GM18502 (cell line): ENCODE measurements around the gene DAAM2.
A peak's percentile ranks its signal among the peaks of the same experiment; 100 is the strongest.

ENCODE experiments used
- ATAC-seq: cut with Tn5 transposase; IDR thresholded peaks from one replicate; pipeline ENCODE4 v1.9.1; 2021; ENCODE audit warnings: mild to moderate bottlenecking; ENCODE audit not compliant: unreplicated experiment, poor library complexity

The DAAM2 gene

GRCh38 chr6:39791850-39792539 is at the start of gene DAAM2:
TSS of gene DAAM2 (plus strand) at chr6:39792376. CDS start at chr6:39856303, 63,927 bp downstream.
- no peak for ATAC-seq

GRCh38 chr6:39746795-39747194 is 45.4 kb upstream of the DAAM2 start:
- no peak for ATAC-seq

GRCh38 chr6:39752835-39753724 is 39.1 kb upstream of the DAAM2 start:
- peak; percentile 47 for ATAC-seq

- no peak for ATAC-seq
Observed at GRCh38 chr6:39753725-39754045, 38.5 kb upstream of the DAAM2 start.

- ATAC-seq: no peak
Observed at GRCh38 chr6:39754514-39755115, 37.6 kb upstream of the DAAM2 start.

DNA sequence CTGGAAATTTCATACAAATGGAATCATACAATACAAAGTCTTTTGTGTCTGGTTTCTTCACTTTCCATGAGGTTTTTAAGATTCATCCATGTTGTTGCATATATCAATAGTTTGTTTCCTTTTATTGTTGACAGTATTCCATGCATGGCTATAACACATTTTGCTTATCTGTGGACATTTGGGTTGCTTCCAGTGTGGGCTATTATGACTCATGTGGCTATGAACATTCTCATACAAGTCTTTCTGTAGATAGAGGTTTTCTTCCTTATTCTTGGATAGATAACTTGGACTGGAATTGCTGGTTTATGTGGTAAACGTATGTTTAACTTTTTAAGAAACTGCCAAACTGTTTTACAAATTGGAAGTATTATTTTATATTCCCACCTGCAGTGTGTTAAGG is 36.9 kb upstream of the DAAM2 start:
- ATAC-seq: no peak

DNA sequence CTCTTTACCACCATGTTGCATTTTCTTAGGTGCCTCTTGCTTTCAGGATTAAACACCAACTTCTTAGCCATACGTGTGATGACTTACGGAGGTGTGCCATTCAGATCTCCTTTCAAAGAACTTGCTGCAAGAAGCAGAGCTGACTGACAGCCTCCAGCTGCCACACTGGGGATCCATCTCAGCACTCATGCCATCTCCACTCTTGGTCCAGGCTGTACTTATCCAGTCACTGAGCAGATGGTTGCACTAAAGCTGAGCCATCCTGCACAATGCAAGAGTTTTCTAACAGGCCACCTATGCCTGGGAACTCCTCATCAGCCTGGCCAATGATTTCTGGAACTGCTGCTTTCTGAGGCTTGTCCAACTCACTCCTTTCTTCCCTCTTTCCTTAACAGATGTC is 35.6 kb upstream of the DAAM2 start:
- ATAC-seq: no peak

DNA sequence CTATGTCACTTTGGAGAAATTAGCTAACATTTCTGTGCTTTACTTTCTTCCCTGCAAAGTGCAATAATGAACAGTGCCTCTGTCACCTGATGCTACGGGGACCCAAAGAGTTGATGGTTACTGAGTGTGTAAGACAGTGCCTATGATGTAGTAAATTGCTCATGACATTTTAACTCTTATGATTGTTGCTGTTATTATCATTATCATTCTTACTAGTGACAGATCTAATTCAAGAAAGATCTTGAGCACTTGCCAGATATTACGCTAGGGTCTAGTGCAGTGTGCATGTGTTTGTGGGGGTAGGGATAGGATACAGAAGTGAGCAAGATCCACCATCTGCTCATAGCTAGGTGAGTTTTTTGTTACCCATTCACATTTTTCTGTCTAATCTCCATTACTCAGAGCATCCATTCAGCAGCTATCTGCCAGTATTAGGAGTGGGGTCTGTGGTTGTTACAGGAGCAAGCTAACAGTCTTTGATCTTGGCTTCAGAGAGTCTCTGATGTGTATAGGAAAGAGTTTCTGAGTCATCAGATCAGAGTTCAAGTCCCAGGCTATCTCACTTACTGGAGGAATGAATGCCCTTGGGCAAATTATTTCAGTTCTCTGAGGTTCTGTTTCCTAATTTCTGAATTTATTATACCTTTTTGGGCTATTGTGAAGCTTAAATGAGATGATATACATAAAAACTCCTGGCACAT is 33.1 kb upstream of the DAAM2 start:
- no peak for ATAC-seq

- no peak for ATAC-seq
Observed at GRCh38 chr6:39760226-39760952, 31.8 kb upstream of the DAAM2 start.

- no peak for ATAC-seq
Observed at GRCh38 chr6:39765508-39766065, 26.6 kb upstream of the DAAM2 start.

DNA sequence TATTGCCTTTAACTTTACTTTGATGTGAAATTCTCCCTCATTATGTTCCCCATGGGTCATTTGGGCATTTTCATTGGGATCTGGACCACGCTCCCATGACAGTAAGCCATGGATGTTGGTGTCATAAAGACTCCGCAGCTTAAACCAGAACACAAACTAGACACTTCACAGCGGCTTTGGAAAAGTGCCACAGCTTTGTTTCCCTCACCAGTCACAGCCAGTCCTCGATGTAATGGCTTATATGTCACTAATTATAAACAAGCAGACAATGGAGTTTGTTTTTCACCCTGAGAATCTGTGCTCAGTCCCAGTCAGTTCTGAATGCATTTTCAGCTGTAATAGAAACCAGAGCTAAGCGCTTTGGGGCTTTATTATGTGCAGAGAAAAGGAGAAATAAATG is 23.2 kb upstream of the DAAM2 start:
- no peak for ATAC-seq

DNA sequence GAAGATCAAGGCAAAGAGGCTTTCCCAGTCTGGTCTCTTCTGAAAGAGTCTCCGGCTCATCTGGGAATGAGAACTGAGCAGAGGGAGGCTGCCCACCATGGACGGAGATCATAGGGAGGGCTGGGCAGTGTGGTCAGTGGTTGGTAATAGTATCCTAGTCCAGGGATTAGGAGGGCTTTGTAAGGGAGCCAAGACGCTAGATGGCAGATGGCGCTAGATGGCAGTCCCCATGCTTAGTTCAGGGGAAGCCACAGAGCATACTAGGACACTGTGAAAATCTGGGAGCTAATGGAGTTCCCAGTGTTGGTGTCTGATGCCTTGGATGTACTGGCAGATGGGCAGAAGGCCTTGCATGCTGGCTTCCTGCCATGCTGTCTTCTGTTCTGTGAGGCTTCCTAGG is 21.7 kb upstream of the DAAM2 start:
- ATAC-seq: no peak

GRCh38 chr6:39772559-39773273 is 19.5 kb upstream of the DAAM2 start:
- no peak for ATAC-seq

DNA sequence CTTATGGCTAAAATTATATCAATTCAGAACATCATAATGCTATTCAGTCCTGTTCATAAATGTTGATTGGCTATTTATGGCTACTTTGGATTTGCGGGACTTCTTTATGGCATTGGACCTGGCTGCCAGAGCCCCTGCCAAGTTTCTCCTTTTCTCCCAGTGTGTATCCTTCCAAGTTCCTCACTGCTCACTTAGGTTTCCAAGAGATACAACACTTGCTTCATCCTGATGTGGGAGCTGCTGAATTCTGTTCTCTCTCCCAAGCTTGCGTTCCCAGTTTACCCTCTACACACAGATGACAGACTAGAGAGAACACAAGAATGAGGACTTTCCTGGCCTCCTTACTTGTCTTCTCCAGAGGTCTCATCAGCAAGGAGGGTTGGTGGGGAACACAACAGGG is 18.4 kb upstream of the DAAM2 start:
- ATAC-seq: no peak

DNA sequence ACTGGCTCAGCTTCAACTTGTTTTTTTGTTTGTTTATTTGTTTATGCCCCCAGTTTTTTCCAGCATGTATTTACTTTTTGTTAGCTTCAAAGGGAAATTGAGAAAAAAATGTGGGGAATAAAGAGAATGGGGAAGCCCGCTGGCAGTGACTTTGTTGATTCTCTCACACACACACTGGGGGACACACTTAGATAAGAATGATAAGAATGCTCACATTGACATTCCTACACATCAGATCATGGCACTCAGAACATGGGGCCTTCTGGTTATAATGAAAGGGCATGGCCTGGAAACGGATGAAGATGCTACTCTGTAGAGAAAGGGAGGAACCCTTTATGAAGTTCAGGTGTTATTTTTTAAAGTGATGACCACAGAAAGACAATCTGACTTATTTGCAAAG is 15.6 kb upstream of the DAAM2 start:
- ATAC-seq: no peak

- no peak for ATAC-seq
Observed at GRCh38 chr6:39777218-39777617, 15.0 kb upstream of the DAAM2 start.

GRCh38 chr6:39777661-39778060 is 14.5 kb upstream of the DAAM2 start:
- ATAC-seq: no peak

- ATAC-seq: no peak
Observed at GRCh38 chr6:39778581-39779255, 13.5 kb upstream of the DAAM2 start.

- ATAC-seq: no peak
Observed at GRCh38 chr6:39785281-39785680, 6.9 kb upstream of the DAAM2 start.
